ENCODE results near the gene MED25.

The MED25 gene

GRCh38 chr19:49877020-49877878 lies 59.2 kb downstream of the MED25 start, which contains the start of the genes AKT1S1 and TBC1D17:
AKT1S1 (minus strand) TSS chr19:49877355; CDS start chr19:49873295, 4,060 bp downstream.
TBC1D17 (plus strand) TSS chr19:49877702; CDS start chr19:49877724, 22 bp downstream.
- no peaks in the 10 kb centered on the region for H3K27me3 ChIP-seq (ENCODE audit: control insufficient read depth in 2 of 2, insufficient read depth in 2 of 2, low read length in 2 of 2)
- peaks cover 16 to 18% of the 10 kb centered on the region in 2 donors for H3K4me1 ChIP-seq (ENCODE audit: control insufficient read depth in 2 of 2, insufficient read depth in 2 of 2, low read length in 2 of 2)
- H3K9ac ChIP-seq (ENCODE audit: low read depth in 1 of 2, low read length in 2 of 2): peak within 1 kb of the TSS; percentile 99 to 100
- peaks cover 29 to 31% of the 10 kb centered on the region in 2 donors for H3K36me3 ChIP-seq (ENCODE audit: control insufficient read depth in 2 of 2, insufficient read depth in 2 of 2, low read length in 2 of 2)
- peak within 1 kb of the TSS; percentile 99 for H3K4me3 ChIP-seq (ENCODE audit: low read length in 2 of 2)
- H3K9me3 ChIP-seq (ENCODE audit: control insufficient read depth in 2 of 2, low read length in 2 of 2): no peaks in the 10 kb centered on the region
- peak within 1 kb of the TSS; percentile 98 to 99 for H3K27ac ChIP-seq (ENCODE audit: low read depth in 2 of 2, low read length in 2 of 2)

GRCh38 chr19:49877879-49878743 lies 60.0 kb downstream of the MED25 start:
- peaks cover 38 to 40% of the 10 kb centered on the region in 2 donors for H3K36me3 ChIP-seq (ENCODE audit: control insufficient read depth in 2 of 2, insufficient read depth in 2 of 2, low read length in 2 of 2)
- peak overlapping the region; percentile 98 to 99 for H3K27ac ChIP-seq (ENCODE audit: low read depth in 2 of 2, low read length in 2 of 2)
- peaks cover 16 to 18% of the 10 kb centered on the region in 2 donors for H3K4me1 ChIP-seq (ENCODE audit: control insufficient read depth in 2 of 2, insufficient read depth in 2 of 2, low read length in 2 of 2)
- peak overlapping the region; percentile 97 to 99 for H3K4me3 ChIP-seq (ENCODE audit: low read length in 2 of 2)
- peak overlapping the region; percentile 86 to 98 for H3K9ac ChIP-seq (ENCODE audit: low read depth in 1 of 2, low read length in 2 of 2)
- H3K9me3 ChIP-seq (ENCODE audit: control insufficient read depth in 2 of 2, low read length in 2 of 2): no peaks in the 10 kb centered on the region
- no peaks in the 10 kb centered on the region for H3K27me3 ChIP-seq (ENCODE audit: control insufficient read depth in 2 of 2, insufficient read depth in 2 of 2, low read length in 2 of 2)

- H3K4me1 ChIP-seq (ENCODE audit: control insufficient read depth in 2 of 2, insufficient read depth in 2 of 2, low read length in 2 of 2): peaks cover 16 to 18% of the 10 kb centered on the region in 2 donors
- H3K27me3 ChIP-seq (ENCODE audit: control insufficient read depth in 2 of 2, insufficient read depth in 2 of 2, low read length in 2 of 2): no peaks in the 10 kb centered on the region
- peaks cover 44 to 46% of the 10 kb centered on the region in 2 donors for H3K36me3 ChIP-seq (ENCODE audit: control insufficient read depth in 2 of 2, insufficient read depth in 2 of 2, low read length in 2 of 2)
- no peaks in the 10 kb centered on the region for H3K9me3 ChIP-seq (ENCODE audit: control insufficient read depth in 2 of 2, low read length in 2 of 2)
- H3K9ac ChIP-seq (ENCODE audit: low read depth in 1 of 2, low read length in 2 of 2): no peak overlapping the region
- H3K27ac ChIP-seq (ENCODE audit: low read depth in 2 of 2, low read length in 2 of 2): peak overlapping the region in 1 of 2 donors; percentile 99
- peak overlapping the region; percentile 97 to 99 for H3K4me3 ChIP-seq (ENCODE audit: low read length in 2 of 2)
Measured at GRCh38 chr19:49878744-49879070, 60.6 kb downstream of the MED25 start.

GRCh38 chr19:49879243-49879963 lies 61.3 kb downstream of the MED25 start:
- Histone ChIP-seq H3K9me3 (ENCODE audit: control insufficient read depth in 2 of 2, low read length in 2 of 2) (no peaks in the 10 kb centered on the region), H3K27ac (ENCODE audit: low read depth in 2 of 2, low read length in 2 of 2) (no peak overlapping the region), H3K27me3 (ENCODE audit: control insufficient read depth in 2 of 2, insufficient read depth in 2 of 2, low read length in 2 of 2) (no peaks in the 10 kb centered on the region), H3K9ac (ENCODE audit: low read depth in 1 of 2, low read length in 2 of 2) (no peak overlapping the region), H3K4me1 (ENCODE audit: control insufficient read depth in 2 of 2, insufficient read depth in 2 of 2, low read length in 2 of 2) (peaks cover 16 to 18% of the 10 kb centered on the region in 2 donors), H3K36me3 (ENCODE audit: control insufficient read depth in 2 of 2, insufficient read depth in 2 of 2, low read length in 2 of 2) (peaks cover 51 to 53% of the 10 kb centered on the region in 2 donors), H3K4me3 (ENCODE audit: low read length in 2 of 2) (no peak overlapping the region)

GRCh38 chr19:49880162-49880869 lies 62.2 kb downstream of the MED25 start:
- no peak overlapping the region for H3K9ac ChIP-seq (ENCODE audit: low read depth in 1 of 2, low read length in 2 of 2)
- H3K27me3 ChIP-seq (ENCODE audit: control insufficient read depth in 2 of 2, insufficient read depth in 2 of 2, low read length in 2 of 2): no peaks in the 10 kb centered on the region
- H3K36me3 ChIP-seq (ENCODE audit: control insufficient read depth in 2 of 2, insufficient read depth in 2 of 2, low read length in 2 of 2): peaks cover 56 to 59% of the 10 kb centered on the region in 2 donors
- H3K9me3 ChIP-seq (ENCODE audit: control insufficient read depth in 2 of 2, low read length in 2 of 2): no peaks in the 10 kb centered on the region
- H3K4me1 ChIP-seq (ENCODE audit: control insufficient read depth in 2 of 2, insufficient read depth in 2 of 2, low read length in 2 of 2): peaks cover 13 to 17% of the 10 kb centered on the region in 2 donors
- no peak overlapping the region for H3K4me3 ChIP-seq (ENCODE audit: low read length in 2 of 2)
- H3K27ac ChIP-seq (ENCODE audit: low read depth in 2 of 2, low read length in 2 of 2): no peak overlapping the region

- H3K36me3 ChIP-seq (ENCODE audit: control insufficient read depth in 2 of 2, insufficient read depth in 2 of 2, low read length in 2 of 2): peaks cover 56 to 59% of the 10 kb centered on the region in 2 donors
- H3K4me3 ChIP-seq (ENCODE audit: low read length in 2 of 2): no peak overlapping the region
- H3K27ac ChIP-seq (ENCODE audit: low read depth in 2 of 2, low read length in 2 of 2): no peak overlapping the region
- H3K9ac ChIP-seq (ENCODE audit: low read depth in 1 of 2, low read length in 2 of 2): no peak overlapping the region
- H3K4me1 ChIP-seq (ENCODE audit: control insufficient read depth in 2 of 2, insufficient read depth in 2 of 2, low read length in 2 of 2): peaks cover 7 to 11% of the 10 kb centered on the region in 2 donors
- no peaks in the 10 kb centered on the region for H3K9me3 ChIP-seq (ENCODE audit: control insufficient read depth in 2 of 2, low read length in 2 of 2)
- no peaks in the 10 kb centered on the region for H3K27me3 ChIP-seq (ENCODE audit: control insufficient read depth in 2 of 2, insufficient read depth in 2 of 2, low read length in 2 of 2)
Measured at GRCh38 chr19:49881186-49881585, 63.1 kb downstream of the MED25 start.

- Histone ChIP-seq H3K27me3 (ENCODE audit: control insufficient read depth in 2 of 2, insufficient read depth in 2 of 2, low read length in 2 of 2) (no peaks in the 10 kb centered on the region), H3K27ac (ENCODE audit: low read depth in 2 of 2, low read length in 2 of 2) (no peak overlapping the region), H3K9ac (ENCODE audit: low read depth in 1 of 2, low read length in 2 of 2) (no peak overlapping the region), H3K4me1 (ENCODE audit: control insufficient read depth in 2 of 2, insufficient read depth in 2 of 2, low read length in 2 of 2) (peaks cover 7 to 11% of the 10 kb centered on the region in 2 donors), H3K4me3 (ENCODE audit: low read length in 2 of 2) (no peak overlapping the region), H3K36me3 (ENCODE audit: control insufficient read depth in 2 of 2, insufficient read depth in 2 of 2, low read length in 2 of 2) (peaks cover 56 to 59% of the 10 kb centered on the region in 2 donors), H3K9me3 (ENCODE audit: control insufficient read depth in 2 of 2, low read length in 2 of 2) (no peaks in the 10 kb centered on the region)
Measured at GRCh38 chr19:49881672-49882394, 63.7 kb downstream of the MED25 start.

- no peak overlapping the region for H3K4me3 ChIP-seq (ENCODE audit: low read length in 2 of 2)
- H3K4me1 ChIP-seq (ENCODE audit: control insufficient read depth in 2 of 2, insufficient read depth in 2 of 2, low read length in 2 of 2): peaks cover 7 to 11% of the 10 kb centered on the region in 2 donors
- H3K9ac ChIP-seq (ENCODE audit: low read depth in 1 of 2, low read length in 2 of 2): no peak overlapping the region
- peaks cover 56 to 59% of the 10 kb centered on the region in 2 donors for H3K36me3 ChIP-seq (ENCODE audit: control insufficient read depth in 2 of 2, insufficient read depth in 2 of 2, low read length in 2 of 2)
- no peaks in the 10 kb centered on the region for H3K9me3 ChIP-seq (ENCODE audit: control insufficient read depth in 2 of 2, low read length in 2 of 2)
- H3K27ac ChIP-seq (ENCODE audit: low read depth in 2 of 2, low read length in 2 of 2): no peak overlapping the region
- H3K27me3 ChIP-seq (ENCODE audit: control insufficient read depth in 2 of 2, insufficient read depth in 2 of 2, low read length in 2 of 2): no peaks in the 10 kb centered on the region
Measured at GRCh38 chr19:49882643-49883042, 64.6 kb downstream of the MED25 start.

GRCh38 chr19:49883094-49883493 lies 65.0 kb downstream of the MED25 start:
- H3K4me3 ChIP-seq (ENCODE audit: low read length in 2 of 2): no peak overlapping the region
- H3K9ac ChIP-seq (ENCODE audit: low read depth in 1 of 2, low read length in 2 of 2): no peak overlapping the region
- H3K27ac ChIP-seq (ENCODE audit: low read depth in 2 of 2, low read length in 2 of 2): no peak overlapping the region
- peaks cover 56 to 59% of the 10 kb centered on the region in 2 donors for H3K36me3 ChIP-seq (ENCODE audit: control insufficient read depth in 2 of 2, insufficient read depth in 2 of 2, low read length in 2 of 2)
- H3K9me3 ChIP-seq (ENCODE audit: control insufficient read depth in 2 of 2, low read length in 2 of 2): no peaks in the 10 kb centered on the region
- H3K27me3 ChIP-seq (ENCODE audit: control insufficient read depth in 2 of 2, insufficient read depth in 2 of 2, low read length in 2 of 2): no peaks in the 10 kb centered on the region
- H3K4me1 ChIP-seq (ENCODE audit: control insufficient read depth in 2 of 2, insufficient read depth in 2 of 2, low read length in 2 of 2): peaks cover 5 to 9% of the 10 kb centered on the region in 2 donors

All from mucosa of rectum (tissue), 2 donors.